ENCODE data around the gene RYK. TPM values are rescaled to one million over a fixed set of nuclear protein-coding genes. Genes with fewer than 3 reads are reported as not detected.
"Not testable (repeated sequence)": the region's sequence is repeated elsewhere in the genome, so short reads cannot be mapped to it uniquely, and the experiment has no call there.

RYK gene
- 47.3 and 51.0 TPM in 2 replicates for total RNA-seq
- 32.2 TPM for polyA plus RNA-seq (2012)

GRCh38 chr3:134250717-134251220 is at the start of gene RYK:
Gene RYK, minus strand, starts transcription at chr3:134250859. Its CDS starts 205 bp downstream, at chr3:134250654.
- DNase-seq (ENCODE audit: low read depth) = peak; percentile 85

DNA sequence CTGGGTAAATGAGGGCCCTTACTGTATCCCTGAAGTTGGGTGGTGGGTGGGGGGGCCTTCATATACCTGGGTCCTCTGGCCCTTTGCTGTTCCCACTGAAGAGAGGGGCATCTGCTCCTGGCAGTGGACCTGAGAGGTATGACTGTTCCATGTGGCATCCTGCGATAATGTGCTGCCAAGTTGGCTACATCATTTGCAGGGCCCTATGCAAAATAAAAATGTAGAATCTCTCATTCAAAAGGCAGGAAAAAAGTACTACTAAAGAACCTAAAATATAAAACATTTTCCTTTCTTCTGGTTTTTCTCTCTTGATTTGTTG is 49.2 kb upstream of the RYK start:
- no peak for DNase-seq (ENCODE audit: low read depth)

GRCh38 chr3:134299185-134299887 is 48.7 kb upstream of the RYK start:
- peak; percentile 58 for DNase-seq (ENCODE audit: low read depth)

- DNase-seq (ENCODE audit: low read depth) = no peak
Measured at GRCh38 chr3:134298249-134298648, 47.6 kb upstream of the RYK start.

DNA sequence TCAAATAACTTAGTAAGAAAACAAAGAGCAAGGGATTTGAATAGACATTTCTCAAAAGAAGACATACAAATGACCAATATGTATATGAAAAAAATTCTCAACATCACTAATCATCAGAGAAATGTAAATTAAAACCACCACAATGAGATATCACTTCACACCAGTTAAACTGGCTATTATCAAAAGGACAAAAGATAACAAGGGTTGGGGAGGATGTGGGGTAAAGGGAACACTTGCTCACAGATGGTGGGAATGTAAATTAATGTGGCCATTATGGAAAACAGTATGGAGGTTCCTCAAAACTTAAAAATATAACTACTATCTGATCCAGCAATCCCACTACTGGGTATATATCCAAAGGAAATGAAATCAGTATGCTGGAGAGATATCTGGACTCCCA is 46.0 kb upstream of the RYK start:
- no peak for DNase-seq (ENCODE audit: low read depth)

- no peak for DNase-seq (ENCODE audit: low read depth)
Measured at GRCh38 chr3:134295930-134296329, 45.3 kb upstream of the RYK start.

DNA sequence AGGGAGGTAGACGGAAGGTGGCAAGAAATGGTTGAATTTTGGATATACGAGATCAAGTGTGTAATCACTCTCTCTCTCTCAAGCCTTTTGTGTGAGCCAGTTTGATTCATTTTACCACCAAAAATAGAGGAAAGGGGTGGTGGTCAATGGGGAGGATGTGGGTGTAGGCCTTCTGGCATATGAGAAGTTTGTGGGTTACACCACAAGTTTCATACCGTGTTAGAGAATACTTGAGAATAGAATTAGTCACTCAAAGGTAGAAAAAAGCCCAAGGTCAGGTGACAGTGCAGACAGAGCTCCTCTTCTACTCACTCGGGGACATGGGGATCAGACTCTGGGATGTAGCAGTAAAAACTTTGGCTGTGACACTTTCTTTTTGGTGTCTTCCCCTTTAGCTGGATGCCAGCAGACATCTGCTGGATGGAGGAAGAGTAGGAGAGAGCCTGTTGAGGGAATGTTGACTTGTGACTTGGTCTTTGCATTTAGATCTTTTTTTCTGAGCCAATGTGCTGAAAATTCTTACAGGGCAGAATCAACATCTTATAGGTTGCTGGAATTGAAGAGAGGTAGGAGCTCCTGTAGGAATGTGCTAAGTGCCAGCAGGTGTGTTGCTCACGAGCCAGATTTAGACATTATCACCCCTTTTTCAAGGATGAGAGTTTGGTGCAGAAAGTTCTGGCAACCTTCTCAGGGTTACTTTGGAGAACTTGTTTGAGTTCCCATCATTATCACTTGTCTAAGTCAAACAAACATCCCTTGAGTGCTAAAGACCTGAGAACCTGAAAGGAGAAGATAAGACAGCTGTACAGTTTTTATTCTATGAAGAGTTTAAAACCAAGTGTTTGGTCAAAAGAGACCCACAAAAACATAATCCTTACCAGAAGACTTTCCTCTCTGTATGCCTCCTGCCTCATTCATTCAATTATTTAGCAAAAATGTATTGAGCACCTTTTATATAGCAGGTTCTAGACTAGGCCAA is 43.9 kb upstream of the RYK start:
- no peak for DNase-seq (ENCODE audit: low read depth)

DNA sequence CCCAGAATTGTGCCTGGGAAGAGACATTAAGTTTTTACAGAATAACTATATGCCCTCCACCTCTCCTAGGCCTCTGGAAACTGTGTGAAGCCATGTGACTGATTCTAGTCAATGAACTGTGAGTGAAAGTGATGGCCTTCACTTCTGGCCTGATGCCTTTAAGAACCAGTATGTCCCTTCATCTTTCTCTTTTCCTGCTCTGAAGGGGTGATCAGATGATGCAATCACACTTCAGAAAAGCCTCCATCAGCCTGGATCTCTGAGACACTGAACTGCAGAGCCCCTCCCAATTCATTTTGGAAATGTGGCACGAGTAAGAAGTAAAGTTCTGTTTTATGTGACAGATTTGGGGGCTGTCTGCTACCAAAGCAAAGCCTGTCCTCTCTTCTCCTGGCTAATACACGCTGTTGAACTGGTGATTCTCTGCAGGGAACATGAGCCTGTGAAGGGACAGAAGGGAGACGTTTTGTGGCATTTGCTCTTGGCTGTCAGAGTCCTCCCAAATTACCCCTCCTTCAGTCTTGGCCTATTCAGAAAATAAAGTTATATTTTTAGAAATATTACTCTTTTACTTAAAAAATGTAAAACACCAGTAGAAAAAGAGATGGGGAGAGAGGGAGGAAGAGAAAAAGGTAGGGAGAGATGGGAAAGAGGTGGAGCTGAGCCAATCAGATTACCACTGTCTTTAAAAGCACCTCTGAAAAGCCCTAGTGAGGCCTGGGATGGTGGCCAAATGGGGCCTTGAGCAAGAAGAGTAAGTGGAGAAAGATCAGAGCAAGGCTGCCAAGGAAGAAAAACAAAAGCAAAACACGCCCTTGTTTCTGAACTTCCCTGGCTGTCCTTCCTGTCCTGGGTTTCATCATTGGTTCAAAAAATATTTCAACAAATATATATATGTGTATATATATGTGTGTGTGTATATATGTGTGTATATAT is 40.9 kb upstream of the RYK start:
- peak; percentile 71 for DNase-seq (ENCODE audit: low read depth)

DNA sequence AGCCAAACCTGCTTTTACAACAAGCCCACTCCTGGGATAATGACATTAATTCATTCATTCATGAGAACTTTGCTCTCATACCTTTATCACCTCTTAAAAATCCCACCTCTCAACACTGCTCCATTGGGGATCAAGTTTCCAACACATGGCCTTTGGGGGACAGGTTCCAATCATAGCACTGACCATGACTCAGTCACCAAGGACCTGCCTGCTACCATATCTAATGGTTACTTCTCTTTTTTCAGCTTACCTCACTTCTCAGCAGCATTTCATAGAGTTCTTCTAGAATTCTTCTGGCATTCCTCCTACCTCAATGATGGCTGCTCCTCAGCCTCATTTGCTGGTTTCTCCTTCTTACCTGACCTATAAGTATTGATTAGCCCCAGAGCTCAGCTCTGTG is 36.9 kb upstream of the RYK start:
- DNase-seq (ENCODE audit: low read depth) = no peak

- no peak for DNase-seq (ENCODE audit: low read depth)
Measured at GRCh38 chr3:134284438-134284837, 33.8 kb upstream of the RYK start.

GRCh38 chr3:134282659-134283047 is 32.0 kb upstream of the RYK start:
- DNase-seq (ENCODE audit: low read depth) = no peak

DNA sequence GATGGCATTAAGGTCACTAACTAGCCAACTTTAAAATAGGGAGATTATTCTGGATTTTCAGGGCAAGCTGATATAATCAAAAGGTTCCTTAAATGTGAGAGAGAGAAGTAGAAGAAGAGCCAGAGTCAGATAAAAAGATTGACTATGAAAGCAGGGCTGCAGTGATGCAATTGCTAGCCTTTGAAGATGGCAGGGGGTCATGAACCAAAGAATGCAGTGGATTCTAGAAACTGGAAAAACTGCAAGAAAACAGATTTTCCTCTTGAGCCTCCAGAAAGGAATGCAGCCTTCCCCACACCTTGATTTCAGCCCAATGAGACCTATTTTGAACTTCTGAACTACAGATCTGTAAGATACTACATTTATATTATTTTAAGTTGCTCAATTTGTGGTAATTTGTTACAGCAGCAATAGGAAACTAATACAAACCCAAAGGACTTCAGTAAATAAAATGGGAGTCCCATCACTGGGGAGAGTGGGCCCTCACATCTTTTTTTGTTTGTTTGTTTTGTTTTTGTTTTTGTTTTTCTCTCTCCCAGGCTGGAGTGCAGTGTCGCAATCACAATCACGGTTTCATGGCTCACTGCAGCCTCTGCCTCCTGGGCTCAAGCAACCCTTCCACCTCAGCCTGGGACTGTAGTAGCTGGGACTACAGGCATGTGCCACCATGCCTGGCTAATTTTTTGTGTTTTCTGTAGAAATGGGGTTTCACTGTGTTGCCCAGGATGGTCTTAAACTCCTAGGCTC is 31.4 kb upstream of the RYK start:
- DNase-seq (ENCODE audit: low read depth) = no peak

GRCh38 chr3:134279466-134279865 is 28.8 kb upstream of the RYK start:
- DNase-seq (ENCODE audit: low read depth) = no peak

GRCh38 chr3:134277066-134277660 is 26.5 kb upstream of the RYK start:
- no peak for DNase-seq (ENCODE audit: low read depth)

- no peak for DNase-seq (ENCODE audit: low read depth)
Measured at GRCh38 chr3:134276086-134276485, 25.4 kb upstream of the RYK start.

GRCh38 chr3:134275110-134275509 is 24.5 kb upstream of the RYK start:
- not testable (repeated sequence) for DNase-seq (ENCODE audit: low read depth)

DNA sequence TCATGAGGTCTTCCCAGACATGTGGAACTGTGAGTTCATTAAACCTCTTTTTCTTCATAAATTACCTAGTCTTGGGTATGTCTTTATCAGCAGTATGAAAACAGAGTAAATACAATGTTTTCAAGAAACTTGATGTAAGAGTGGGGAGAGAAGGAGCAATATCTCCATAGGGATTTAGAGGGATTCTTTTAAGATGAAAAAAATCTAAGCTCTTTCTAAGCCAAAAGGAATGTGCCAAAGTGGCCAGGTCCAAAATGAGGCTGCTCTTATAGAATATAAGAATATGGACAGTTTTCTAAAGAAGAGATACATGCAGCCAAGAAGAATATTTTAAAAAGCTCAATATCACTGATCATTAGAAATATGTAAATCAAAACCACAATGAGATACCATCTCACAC is 23.9 kb upstream of the RYK start:
- no peak for DNase-seq (ENCODE audit: low read depth)

DNA sequence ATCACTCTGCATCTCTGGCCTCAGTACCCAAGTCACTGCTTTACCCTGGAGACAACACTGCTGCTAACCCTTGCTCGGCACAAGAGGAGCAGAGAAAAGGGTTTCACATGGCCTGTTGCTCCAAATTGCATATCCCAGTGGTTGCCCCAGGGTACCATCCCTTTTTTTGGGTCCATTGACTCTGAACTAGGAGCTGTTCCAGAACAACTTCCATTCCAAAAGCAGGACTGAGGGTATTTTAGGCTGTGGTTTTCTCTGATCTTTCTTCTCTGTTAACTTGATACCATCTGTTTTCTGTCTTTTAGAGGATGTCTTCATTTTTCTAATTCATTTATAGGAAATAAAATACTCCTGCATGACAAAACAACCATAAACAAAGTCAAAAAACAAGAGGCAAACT is 17.3 kb upstream of the RYK start:
- peak; percentile 5 for DNase-seq (ENCODE audit: low read depth)

- no peak for DNase-seq (ENCODE audit: low read depth)
Measured at GRCh38 chr3:134260987-134261386, 10.3 kb upstream of the RYK start.

DNA sequence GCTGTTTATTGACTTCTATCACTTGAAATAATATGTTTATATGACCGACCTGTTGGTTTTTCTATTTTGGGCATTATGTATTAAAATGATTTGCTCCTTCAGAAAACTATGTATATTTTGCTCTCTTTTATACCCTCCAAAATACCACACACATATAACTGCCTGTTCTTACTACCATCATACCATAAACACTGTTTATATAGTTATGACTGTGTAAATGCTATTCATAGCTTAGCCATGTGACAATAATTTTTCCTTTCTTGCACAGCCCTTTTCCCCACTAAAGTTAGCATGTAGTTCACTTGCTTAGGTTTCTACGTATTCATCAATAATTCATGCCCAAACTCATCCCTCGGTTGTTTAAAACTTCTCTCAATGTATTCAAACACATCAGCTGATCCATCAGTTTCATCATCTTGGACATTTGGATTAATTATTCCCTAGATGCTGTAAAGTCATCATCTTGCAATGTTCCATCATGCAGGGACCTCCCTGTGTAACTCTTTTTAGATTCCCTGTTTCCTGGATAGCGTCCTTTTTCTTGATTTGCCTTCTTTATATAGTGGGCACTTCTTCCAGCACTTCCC is 8.2 kb upstream of the RYK start:
- no peak for DNase-seq (ENCODE audit: low read depth)

Data from myocyte (in vitro differentiated cells).